T-helper 2 cell treated with Interferon-gamma antibody and Interleukin-4, amounts not matched to agents 5 μg/mL and 100 μg/mL, for 36 hours (primary cell): Measurements from ENCODE around the gene ASCC2.
"Not testable (repeated sequence)": the region's sequence is repeated elsewhere in the genome, so short reads cannot be mapped to it uniquely, and the experiment has no call there.

Experiments
- DNase-seq: peaks from one replicate; pipeline ENCODE4 v3.0.0; 2021; ENCODE audit warnings: low spot score
- H3K27ac Mint-ChIP-seq: one replicate; pipeline ENCODE4 v1.8.0; 2021; ENCODE audit warnings: mild to moderate bottlenecking, mixed read lengths
- H3K27me3 Mint-ChIP-seq: one replicate; pipeline ENCODE4 v1.8.0; 2021; ENCODE audit warnings: low read depth, mixed read lengths
- H3K36me3 Mint-ChIP-seq: one replicate; pipeline ENCODE4 v1.8.0; 2021; ENCODE audit warnings: low read depth, mixed read lengths
- H3K4me1 Mint-ChIP-seq: one replicate; pipeline ENCODE4 v1.8.0; 2021; ENCODE audit warnings: low read depth, mixed read lengths
- H3K4me3 Mint-ChIP-seq: one replicate; pipeline ENCODE4 v1.8.0; 2022; ENCODE audit warnings: mild to moderate bottlenecking, moderate library complexity, mixed read lengths
- H3K9me3 Mint-ChIP-seq: one replicate; pipeline ENCODE4 v1.8.0; 2021; ENCODE audit warnings: mixed read lengths

ASCC2 gene

GRCh38 chr22:29870574-29870973, 32.5 kb upstream of the ASCC2 start:
- Mint-ChIP-seq H3K9me3 (no peaks in the 10 kb centered on the region), H3K27ac (no peak overlapping the region), H3K27me3 (peaks cover 19% of the 10 kb centered on the region), H3K36me3 (no peaks in the 10 kb centered on the region), H3K4me1 (peaks cover 3% of the 10 kb centered on the region), H3K4me3 (no peak overlapping the region)
- no peak for DNase-seq

- Mint-ChIP-seq H3K27me3 (peaks cover 4% of the 10 kb centered on the region), H3K9me3 (no peaks in the 10 kb centered on the region), H3K4me1 (peaks cover 3% of the 10 kb centered on the region), H3K4me3 (no peak overlapping the region), H3K27ac (no peak overlapping the region), H3K36me3 (no peaks in the 10 kb centered on the region)
- no peak for DNase-seq
Measured at GRCh38 chr22:29867851-29868250, 29.8 kb upstream of the ASCC2 start.

- H3K4me1 Mint-ChIP-seq: peaks cover 3% of the 10 kb centered on the region
- no peak overlapping the region for H3K27ac Mint-ChIP-seq
- peaks cover 4% of the 10 kb centered on the region for H3K27me3 Mint-ChIP-seq
- H3K4me3 Mint-ChIP-seq: no peak overlapping the region
- DNase-seq: no peak
- H3K9me3 Mint-ChIP-seq: no peaks in the 10 kb centered on the region
- H3K36me3 Mint-ChIP-seq: no peaks in the 10 kb centered on the region
Measured at GRCh38 chr22:29867260-29867659, 29.2 kb upstream of the ASCC2 start.

GRCh38 chr22:29865572-29865971, 27.5 kb upstream of the ASCC2 start:
- not testable (repeated sequence) for H3K4me1 Mint-ChIP-seq, H3K4me3 Mint-ChIP-seq, H3K27me3 Mint-ChIP-seq, H3K27ac Mint-ChIP-seq, H3K36me3 Mint-ChIP-seq, DNase-seq, H3K9me3 Mint-ChIP-seq

GRCh38 chr22:29861672-29862297, 23.7 kb upstream of the ASCC2 start:
- H3K9me3 Mint-ChIP-seq: no peaks in the 10 kb centered on the region
- H3K27ac Mint-ChIP-seq: no peak overlapping the region
- no peak for DNase-seq
- H3K4me3 Mint-ChIP-seq: no peak overlapping the region
- peaks cover 6% of the 10 kb centered on the region for H3K27me3 Mint-ChIP-seq
- H3K4me1 Mint-ChIP-seq: no peaks in the 10 kb centered on the region
- H3K36me3 Mint-ChIP-seq: no peaks in the 10 kb centered on the region

GRCh38 chr22:29860006-29860766, 22.1 kb upstream of the ASCC2 start:
- H3K36me3 Mint-ChIP-seq: no peaks in the 10 kb centered on the region
- no peaks in the 10 kb centered on the region for H3K4me1 Mint-ChIP-seq
- no peak overlapping the region for H3K27ac Mint-ChIP-seq
- no peaks in the 10 kb centered on the region for H3K9me3 Mint-ChIP-seq
- peaks cover 6% of the 10 kb centered on the region for H3K27me3 Mint-ChIP-seq
- no peak for DNase-seq
- no peak overlapping the region for H3K4me3 Mint-ChIP-seq

- H3K36me3 Mint-ChIP-seq, DNase-seq, H3K4me1 Mint-ChIP-seq, H3K9me3 Mint-ChIP-seq, H3K4me3 Mint-ChIP-seq, H3K27ac Mint-ChIP-seq, H3K27me3 Mint-ChIP-seq: not testable (repeated sequence)
Measured at GRCh38 chr22:29859030-29859429, 21.0 kb upstream of the ASCC2 start.

- Mint-ChIP-seq H3K4me1 (no peaks in the 10 kb centered on the region), H3K9me3 (no peaks in the 10 kb centered on the region), H3K36me3 (no peaks in the 10 kb centered on the region), H3K27ac (no peak overlapping the region), H3K27me3 (peaks cover 4% of the 10 kb centered on the region), H3K4me3 (no peak overlapping the region)
- no peak for DNase-seq
Measured at GRCh38 chr22:29856496-29856895, 18.4 kb upstream of the ASCC2 start.

GRCh38 chr22:29855611-29856181, 17.6 kb upstream of the ASCC2 start:
- Mint-ChIP-seq H3K36me3 (no peaks in the 10 kb centered on the region), H3K4me1 (no peaks in the 10 kb centered on the region), H3K27me3 (peaks cover 3% of the 10 kb centered on the region), H3K27ac (no peak overlapping the region), H3K9me3 (no peaks in the 10 kb centered on the region), H3K4me3 (no peak overlapping the region)
- DNase-seq: no peak

- Mint-ChIP-seq H3K27ac (no peak overlapping the region), H3K4me1 (no peaks in the 10 kb centered on the region), H3K36me3 (no peaks in the 10 kb centered on the region), H3K4me3 (no peak overlapping the region), H3K27me3 (no peaks in the 10 kb centered on the region), H3K9me3 (no peaks in the 10 kb centered on the region)
- no peak for DNase-seq
Measured at GRCh38 chr22:29854432-29854831, 16.4 kb upstream of the ASCC2 start.

- H3K36me3 Mint-ChIP-seq: no peaks in the 10 kb centered on the region
- H3K9me3 Mint-ChIP-seq: peaks cover 11% of the 10 kb centered on the region
- no peaks in the 10 kb centered on the region for H3K4me1 Mint-ChIP-seq
- H3K27ac Mint-ChIP-seq: no peak overlapping the region
- peaks cover 6% of the 10 kb centered on the region for H3K27me3 Mint-ChIP-seq
- no peak for DNase-seq
- no peak overlapping the region for H3K4me3 Mint-ChIP-seq
Measured at GRCh38 chr22:29848111-29848510, 10.0 kb upstream of the ASCC2 start.

GRCh38 chr22:29846290-29846689, 8.2 kb upstream of the ASCC2 start:
- Mint-ChIP-seq H3K4me3 (no peak overlapping the region), H3K36me3 (no peaks in the 10 kb centered on the region), H3K27me3 (peaks cover 6% of the 10 kb centered on the region), H3K9me3 (peaks cover 11% of the 10 kb centered on the region), H3K27ac (no peak overlapping the region), H3K4me1 (no peaks in the 10 kb centered on the region)
- DNase-seq: no peak

- Mint-ChIP-seq H3K4me3 (no peak overlapping the region), H3K27ac (no peak overlapping the region), H3K36me3 (peaks cover under 1% of the 10 kb centered on the region), H3K9me3 (peaks cover 11% of the 10 kb centered on the region), H3K4me1 (peaks cover 10% of the 10 kb centered on the region), H3K27me3 (peaks cover 3% of the 10 kb centered on the region)
- DNase-seq: no peak
Measured at GRCh38 chr22:29842740-29843139, 4.7 kb upstream of the ASCC2 start.

GRCh38 chr22:29842172-29842571, 4.1 kb upstream of the ASCC2 start:
- peaks cover 3% of the 10 kb centered on the region for H3K36me3 Mint-ChIP-seq
- peaks cover 11% of the 10 kb centered on the region for H3K9me3 Mint-ChIP-seq
- peaks cover 3% of the 10 kb centered on the region for H3K27me3 Mint-ChIP-seq
- H3K4me3 Mint-ChIP-seq: no peak overlapping the region
- no peak overlapping the region for H3K27ac Mint-ChIP-seq
- DNase-seq: no peak
- peaks cover 15% of the 10 kb centered on the region for H3K4me1 Mint-ChIP-seq
